ENCODE results near the gene CCDC86. TPM values are rescaled to one million over a fixed set of nuclear protein-coding genes. Genes with fewer than 3 reads are reported as not detected.

CCDC86 gene
- total and polyA plus RNA-seq, 9 of the 15 experiments (the other 6 are each of a cell fraction or from before 2014, with no cell fraction given) = 4.6 to 102 (median 25.2) TPM

DNA sequence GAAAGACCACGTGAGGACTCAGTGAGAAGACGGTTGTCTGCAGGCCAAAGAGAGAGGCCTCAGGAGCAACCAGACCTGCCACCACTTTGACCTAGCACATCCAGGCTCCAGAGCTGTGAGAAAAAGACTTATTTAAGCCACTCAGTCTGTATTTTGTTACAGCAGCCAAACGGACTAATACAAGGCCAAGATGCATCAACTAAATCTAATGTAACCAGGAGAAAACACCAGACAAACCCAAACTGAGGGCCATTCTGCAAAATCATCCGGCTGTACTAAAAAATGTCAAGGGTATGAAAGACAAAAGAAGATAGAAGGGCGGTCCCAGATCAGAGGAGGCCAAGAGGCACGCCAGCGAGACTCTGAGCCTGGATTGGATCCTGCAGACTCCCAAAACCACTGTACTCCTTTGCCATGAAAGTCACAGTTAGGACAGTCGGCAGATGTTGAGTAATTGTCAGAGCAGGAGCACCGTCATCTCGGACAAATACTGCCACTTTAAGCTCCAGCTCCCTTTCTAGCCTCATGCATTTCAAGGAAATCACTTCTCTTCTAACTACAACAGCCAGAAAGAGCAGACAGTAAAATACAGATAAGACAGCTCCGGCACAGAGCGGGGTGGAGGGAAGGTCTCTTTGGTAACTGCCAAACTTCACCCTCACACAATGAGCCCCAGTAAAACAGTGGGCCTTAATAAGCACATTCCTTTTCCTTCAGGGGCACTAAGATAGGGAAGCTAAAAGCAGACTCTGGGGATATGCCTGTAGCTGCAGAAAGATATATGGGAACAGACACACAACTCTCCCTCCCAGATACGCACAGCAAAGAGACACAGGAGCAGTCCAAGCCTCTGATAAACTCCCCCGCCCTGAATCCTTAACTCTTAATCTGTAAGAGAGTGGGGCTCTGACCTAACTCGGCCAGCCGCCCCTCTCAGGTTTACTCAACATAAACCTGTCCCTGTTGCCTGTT, 21.9 kb downstream of the CCDC86 start (continued):
- TF ChIP-seq, protein P1, sequence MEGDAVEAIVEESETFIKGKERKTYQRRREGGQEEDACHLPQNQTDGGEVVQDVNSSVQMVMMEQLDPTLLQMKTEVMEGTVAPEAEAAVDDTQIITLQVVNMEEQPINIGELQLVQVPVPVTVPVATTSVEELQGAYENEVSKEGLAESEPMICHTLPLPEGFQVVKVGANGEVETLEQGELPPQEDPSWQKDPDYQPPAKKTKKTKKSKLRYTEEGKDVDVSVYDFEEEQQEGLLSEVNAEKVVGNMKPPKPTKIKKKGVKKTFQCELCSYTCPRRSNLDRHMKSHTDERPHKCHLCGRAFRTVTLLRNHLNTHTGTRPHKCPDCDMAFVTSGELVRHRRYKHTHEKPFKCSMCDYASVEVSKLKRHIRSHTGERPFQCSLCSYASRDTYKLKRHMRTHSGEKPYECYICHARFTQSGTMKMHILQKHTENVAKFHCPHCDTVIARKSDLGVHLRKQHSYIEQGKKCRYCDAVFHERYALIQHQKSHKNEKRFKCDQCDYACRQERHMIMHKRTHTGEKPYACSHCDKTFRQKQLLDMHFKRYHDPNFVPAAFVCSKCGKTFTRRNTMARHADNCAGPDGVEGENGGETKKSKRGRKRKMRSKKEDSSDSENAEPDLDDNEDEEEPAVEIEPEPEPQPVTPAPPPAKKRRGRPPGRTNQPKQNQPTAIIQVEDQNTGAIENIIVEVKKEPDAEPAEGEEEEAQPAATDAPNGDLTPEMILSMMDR (IDR thresholded peaks at IDR 0.05 in 2 of 3, conservative IDR thresholded peaks at IDR 0.05 in 1 of 3; ENCODE audit: insufficient read depth in 2 of 3, low read depth in 1 of 3, low read length in 3 of 3) = no peak
- TF ChIP-seq, protein P2, sequence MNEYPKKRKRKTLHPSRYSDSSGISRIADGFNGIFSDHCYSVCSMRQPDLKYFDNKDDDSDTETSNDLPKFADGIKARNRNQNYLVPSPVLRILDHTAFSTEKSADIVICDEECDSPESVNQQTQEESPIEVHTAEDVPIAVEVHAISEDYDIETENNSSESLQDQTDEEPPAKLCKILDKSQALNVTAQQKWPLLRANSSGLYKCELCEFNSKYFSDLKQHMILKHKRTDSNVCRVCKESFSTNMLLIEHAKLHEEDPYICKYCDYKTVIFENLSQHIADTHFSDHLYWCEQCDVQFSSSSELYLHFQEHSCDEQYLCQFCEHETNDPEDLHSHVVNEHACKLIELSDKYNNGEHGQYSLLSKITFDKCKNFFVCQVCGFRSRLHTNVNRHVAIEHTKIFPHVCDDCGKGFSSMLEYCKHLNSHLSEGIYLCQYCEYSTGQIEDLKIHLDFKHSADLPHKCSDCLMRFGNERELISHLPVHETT (CRISPR knock-in tag; conservative IDR thresholded peaks at IDR 0.05 in 1 of 2, IDR thresholded peaks at IDR 0.05 in 1 of 2) = no peak
- no peak for TF ChIP-seq TAF7 (tag; IDR thresholded peaks at IDR 0.05)
- no peak for TF ChIP-seq ID3 (CRISPR knock-in tag; IDR thresholded peaks at IDR 0.05)
- no peak for TF ChIP-seq ID3 (tag; IDR thresholded peaks at IDR 0.05)
- TF ChIP-seq NCOA4 (IDR thresholded peaks at IDR 0.05; ENCODE audit: partially characterized antibody) = no peak
- TF ChIP-seq ZNF124 (CRISPR knock-in tag; IDR thresholded peaks at IDR 0.05) = no peak
- TF ChIP-seq, protein P3, sequence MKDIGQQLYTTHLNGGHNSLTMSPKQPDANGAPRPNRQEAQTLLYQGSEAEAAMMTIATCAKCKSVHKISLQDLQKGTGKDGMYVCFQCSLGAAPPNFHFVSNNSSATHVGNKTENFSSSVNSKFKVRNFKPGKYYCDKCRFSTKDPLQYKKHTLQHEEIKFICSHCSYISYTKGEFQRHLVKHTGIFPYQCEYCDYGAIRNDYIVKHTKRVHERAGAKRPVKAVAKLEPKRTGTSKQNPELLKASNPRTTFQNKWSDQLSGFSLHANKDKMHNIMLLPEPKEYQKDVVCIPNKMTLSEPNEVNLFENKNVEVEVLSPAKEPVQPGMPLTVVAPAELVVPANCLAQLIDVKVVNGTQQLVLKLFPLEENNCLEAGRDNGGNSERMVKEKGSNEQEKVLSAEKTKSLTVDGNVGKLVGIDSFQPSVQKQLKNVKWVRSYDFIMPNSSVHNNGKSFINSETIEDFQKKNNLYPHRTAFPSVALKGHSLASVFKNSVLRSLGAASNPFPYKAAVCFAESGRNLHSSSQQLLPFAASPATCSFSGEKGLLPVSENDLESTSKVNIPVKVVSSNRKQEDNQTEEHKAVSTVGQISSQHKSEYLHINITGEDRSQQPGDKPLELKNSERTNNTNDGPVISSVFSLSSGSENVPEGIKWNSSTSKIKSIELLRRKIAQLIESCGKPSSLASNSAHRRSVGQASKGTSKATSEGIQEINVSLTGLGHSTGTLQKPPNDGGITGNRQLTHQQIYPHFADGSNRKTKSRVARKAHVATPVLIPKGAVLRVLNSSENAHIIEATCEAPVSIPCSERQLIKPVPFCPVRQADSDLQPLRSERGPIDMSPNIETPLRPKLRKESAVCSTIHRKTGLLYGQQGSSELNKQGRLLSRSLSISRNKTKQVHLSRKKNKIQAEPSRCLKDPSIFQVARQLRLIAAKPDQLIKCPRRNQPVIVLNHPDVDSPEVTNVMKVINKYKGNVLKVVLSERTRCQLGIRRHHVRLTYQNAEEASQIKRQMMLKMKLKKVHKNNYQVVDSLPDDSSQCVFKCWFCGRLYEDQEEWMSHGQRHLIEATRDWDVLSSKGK (CRISPR knock-in tag; IDR thresholded peaks at IDR 0.05) = no peak
- no peak for TF ChIP-seq PCBP2 (IDR thresholded peaks at IDR 0.05; ENCODE audit: low read depth, low read length, poor library complexity, severe bottlenecking)
- TF ChIP-seq SREBF2 (CRISPR knock-in tag; IDR thresholded peaks at IDR 0.05) = no peak
- no peak for TF ChIP-seq ZNF316 (IDR thresholded peaks at IDR 0.05)
- no peak for TF ChIP-seq ZNF354B (CRISPR knock-in tag; IDR thresholded peaks at IDR 0.05)
- no peak for TF ChIP-seq ZC3H4 (CRISPR knock-in tag; IDR thresholded peaks at IDR 0.05; ENCODE audit: borderline replicate concordance)
- TF ChIP-seq, protein P4, sequence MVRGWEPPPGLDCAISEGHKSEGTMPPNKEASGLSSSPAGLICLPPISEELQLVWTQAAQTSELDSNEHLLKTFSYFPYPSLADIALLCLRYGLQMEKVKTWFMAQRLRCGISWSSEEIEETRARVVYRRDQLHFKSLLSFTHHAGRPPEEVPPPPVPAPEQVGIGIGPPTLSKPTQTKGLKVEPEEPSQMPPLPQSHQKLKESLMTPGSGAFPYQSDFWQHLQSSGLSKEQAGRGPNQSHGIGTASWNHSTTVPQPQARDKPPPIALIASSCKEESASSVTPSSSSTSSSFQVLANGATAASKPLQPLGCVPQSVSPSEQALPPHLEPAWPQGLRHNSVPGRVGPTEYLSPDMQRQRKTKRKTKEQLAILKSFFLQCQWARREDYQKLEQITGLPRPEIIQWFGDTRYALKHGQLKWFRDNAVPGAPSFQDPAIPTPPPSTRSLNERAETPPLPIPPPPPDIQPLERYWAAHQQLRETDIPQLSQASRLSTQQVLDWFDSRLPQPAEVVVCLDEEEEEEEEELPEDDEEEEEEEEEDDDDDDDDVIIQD (CRISPR knock-in tag; IDR thresholded peaks at IDR 0.05) = no peak
- TF ChIP-seq ZNF584 (CRISPR knock-in tag; IDR thresholded peaks at IDR 0.05; ENCODE audit: low read depth) = no peak
